T-helper 17 cell (primary cell): ENCODE measurements around the gene OOSP1. TPM values are rescaled to one million over a fixed set of nuclear protein-coding genes. Genes with fewer than 3 reads are reported as not detected.
"Not testable (repeated sequence)": the region's sequence is repeated elsewhere in the genome, so short reads cannot be mapped to it uniquely, and the experiment has no call there.

ENCODE experiments used
- ATAC-seq: fragments of 150-1000 bp; cut with Tn5 transposase; 2 replicates; pipeline ENCODE4 v1.10.0; 2021; ENCODE audit warnings: mild to moderate bottlenecking, moderate library complexity
- DNase-seq, 3 donors: peaks; one replicate each; pipeline versions ENCODE4 v3.0.0 to v3.0.0-alpha.2; 2020 to 2021
- H3K9me3 ChIP-seq: one replicate; pipeline ENCODE4 v1.7.0; 2013; ENCODE audit warnings: low read length, mild to moderate bottlenecking; ENCODE audit not compliant: control insufficient read depth, poor library complexity, severe bottlenecking
- H3K27ac Mint-ChIP-seq: one replicate; pipeline ENCODE4 v1.8.0; 2022; ENCODE audit warnings: mild to moderate bottlenecking, moderate library complexity, mixed read lengths
- H3K27me3 Mint-ChIP-seq: one replicate; pipeline ENCODE4 v1.8.0; 2022; ENCODE audit warnings: mixed read lengths
- H3K36me3 Mint-ChIP-seq: one replicate; pipeline ENCODE4 v1.8.0; 2022; ENCODE audit warnings: low read depth, mixed read lengths
- H3K4me1 Mint-ChIP-seq: one replicate; pipeline ENCODE4 v1.8.0; 2022; ENCODE audit warnings: mild to moderate bottlenecking, mixed read lengths
- H3K4me3 Mint-ChIP-seq: one replicate; pipeline ENCODE4 v1.8.0; 2022; ENCODE audit warnings: mild to moderate bottlenecking, moderate library complexity, mixed read lengths
- total RNA-seq, 4 donors: library from RNA in 2 of 4; stranded (reverse) in 2 of 4; gene quantifications; one replicate each; pipeline ENCODE4 v1.2.3 and lab custom pipeline; 2022 to 2026

Gene OOSP1, protein sequence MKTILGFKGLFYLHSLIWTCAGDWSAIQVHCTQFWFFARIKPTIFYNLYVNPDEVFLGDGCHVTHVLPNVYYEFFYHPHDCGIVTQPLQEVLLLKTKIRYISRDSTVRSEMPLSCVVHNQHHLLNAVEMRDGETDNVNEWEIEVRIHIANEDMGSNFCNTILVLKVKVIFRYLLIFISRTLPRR
- total RNA-seq (not detected), total RNA-seq (lab: John Stamatoyannopoulos, UW) (0 reads per million in 2 donors)

DNA sequence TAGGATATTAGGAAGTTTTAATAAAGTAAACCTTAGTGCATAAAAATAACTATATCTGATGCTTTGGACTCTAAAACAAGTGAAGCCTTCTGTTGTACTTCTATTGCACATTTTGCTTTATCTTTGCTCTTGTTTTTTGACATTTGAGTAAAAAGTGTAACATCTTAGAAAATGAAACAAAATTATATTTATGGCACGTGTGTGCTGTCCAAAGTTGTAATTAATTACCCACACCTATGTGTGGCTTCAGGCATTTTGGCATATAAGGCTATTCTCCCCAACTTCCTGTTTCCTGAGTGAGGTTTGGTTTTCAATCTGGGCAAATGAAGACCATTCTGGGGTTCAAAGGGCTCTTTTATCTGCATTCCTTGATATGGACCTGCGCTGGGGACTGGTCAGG is at the start of gene OOSP1:
Gene OOSP1, plus strand, starts transcription at position 301 of the 400 bp plus-strand sequence. Its CDS starts 23 bp downstream, at position 324.
- ATAC-seq (no peak), DNase-seq (no peak)
- Mint-ChIP-seq H3K4me3 (no peak within 1 kb of the TSS), H3K27me3 (peaks cover 20% of the 10 kb centered on the region), H3K4me1 (no peaks in the 10 kb centered on the region), H3K27ac (no peak within 1 kb of the TSS), H3K36me3 (no peaks in the 10 kb centered on the region)
- no peaks in the 10 kb centered on the region for H3K9me3 ChIP-seq

DNA sequence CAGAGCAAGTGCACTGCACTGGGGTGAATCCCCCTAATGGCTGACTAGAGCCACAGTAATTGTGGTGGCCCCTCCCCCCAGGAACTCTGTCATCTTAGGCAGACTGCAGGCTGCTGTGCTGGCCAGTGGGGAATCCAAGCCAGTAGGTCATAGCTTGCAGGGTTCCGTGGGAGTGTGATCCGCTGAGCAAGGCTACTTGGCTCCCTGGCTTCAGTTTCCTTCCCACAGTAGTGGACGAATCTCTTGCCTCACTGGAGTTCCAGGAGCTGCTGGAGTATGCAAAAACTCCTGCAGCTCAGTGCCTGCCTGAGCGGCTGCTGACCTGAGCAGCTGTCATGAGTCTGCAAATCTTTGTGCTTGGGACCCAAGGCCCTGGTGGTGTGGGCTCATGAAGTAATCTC is 46.5 kb upstream of the OOSP1 start:
- Mint-ChIP-seq H3K27me3 (peaks cover 7% of the 10 kb centered on the region), H3K27ac (no peak overlapping the region), H3K4me3 (no peak overlapping the region), H3K4me1 (no peaks in the 10 kb centered on the region), H3K36me3 (no peaks in the 10 kb centered on the region)
- ATAC-seq (no peak), DNase-seq (no peak)
- no peaks in the 10 kb centered on the region for H3K9me3 ChIP-seq

DNA sequence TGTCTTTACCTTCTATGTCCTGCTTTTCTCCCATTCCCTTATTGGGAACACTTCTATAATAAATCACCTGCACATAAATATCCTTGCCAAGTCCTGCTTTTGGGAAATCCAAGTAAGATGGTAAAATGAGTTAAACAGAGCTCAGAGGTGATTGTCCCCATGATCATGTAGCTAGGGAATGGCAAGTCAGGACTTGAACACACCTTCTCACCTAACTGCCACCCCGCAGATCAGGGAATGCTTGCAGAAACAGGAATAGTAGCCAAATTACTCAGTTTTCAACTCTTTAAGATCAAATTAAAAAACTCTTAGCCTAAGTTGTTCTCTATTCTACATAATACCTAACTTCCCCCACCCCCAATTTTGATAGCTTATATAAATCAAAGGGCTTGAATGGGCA is 43.6 kb upstream of the OOSP1 start:
- Mint-ChIP-seq H3K36me3 (no peaks in the 10 kb centered on the region), H3K27me3 (peaks cover 7% of the 10 kb centered on the region), H3K4me1 (no peaks in the 10 kb centered on the region), H3K27ac (no peak overlapping the region), H3K4me3 (no peak overlapping the region)
- ATAC-seq (no peak), DNase-seq (no peak)
- H3K9me3 ChIP-seq = no peaks in the 10 kb centered on the region

DNA sequence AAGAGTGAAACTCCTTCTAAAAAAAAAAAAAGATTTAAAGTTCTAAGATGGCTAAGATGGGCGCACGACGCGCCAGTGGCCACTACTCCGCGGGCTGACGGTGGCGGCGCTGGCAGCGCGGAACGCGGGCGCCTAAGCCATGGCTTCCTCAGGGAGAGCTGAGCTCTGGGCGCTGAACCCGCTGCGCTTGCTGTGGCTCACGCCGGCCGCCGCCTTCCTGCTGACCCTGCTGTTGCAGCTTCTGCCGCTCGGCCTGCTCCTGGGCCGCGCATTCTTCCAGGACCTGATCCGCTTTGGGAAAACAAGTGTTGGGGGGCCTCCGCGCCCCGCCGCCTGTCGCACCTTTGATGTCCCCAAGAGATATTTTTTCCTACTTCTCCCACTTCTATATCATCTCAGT is 40.2 kb upstream of the OOSP1 start:
- Mint-ChIP-seq H3K27ac (no peak overlapping the region), H3K4me1 (no peaks in the 10 kb centered on the region), H3K4me3 (no peak overlapping the region), H3K36me3 (no peaks in the 10 kb centered on the region), H3K27me3 (peaks cover 7% of the 10 kb centered on the region)
- ATAC-seq (no peak), DNase-seq (no peak)
- H3K9me3 ChIP-seq = no peaks in the 10 kb centered on the region

DNA sequence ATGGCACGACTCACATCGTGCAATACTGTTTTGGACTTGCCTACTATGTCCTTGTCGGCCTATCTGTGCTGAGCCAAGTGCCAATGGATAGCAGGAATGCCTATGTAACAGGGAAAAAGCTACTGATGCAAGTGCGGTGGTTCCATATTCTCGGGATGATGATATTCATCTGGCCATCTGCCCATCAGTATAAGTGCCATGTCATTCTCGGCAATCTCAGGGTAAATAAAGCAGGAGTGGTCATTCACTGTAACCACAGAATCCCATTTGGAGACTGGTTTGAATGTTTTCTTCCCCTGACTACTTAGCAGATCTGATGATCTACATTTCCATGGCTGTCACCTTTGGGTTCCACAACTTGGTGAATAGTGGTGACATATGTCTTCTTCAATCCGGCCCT is 39.6 kb upstream of the OOSP1 start:
- Mint-ChIP-seq H3K36me3 (no peaks in the 10 kb centered on the region), H3K27me3 (peaks cover 7% of the 10 kb centered on the region), H3K4me1 (no peaks in the 10 kb centered on the region), H3K27ac (no peak overlapping the region), H3K4me3 (no peak overlapping the region)
- ATAC-seq = no peak
- H3K9me3 ChIP-seq = no peaks in the 10 kb centered on the region
- no peak for DNase-seq

DNA sequence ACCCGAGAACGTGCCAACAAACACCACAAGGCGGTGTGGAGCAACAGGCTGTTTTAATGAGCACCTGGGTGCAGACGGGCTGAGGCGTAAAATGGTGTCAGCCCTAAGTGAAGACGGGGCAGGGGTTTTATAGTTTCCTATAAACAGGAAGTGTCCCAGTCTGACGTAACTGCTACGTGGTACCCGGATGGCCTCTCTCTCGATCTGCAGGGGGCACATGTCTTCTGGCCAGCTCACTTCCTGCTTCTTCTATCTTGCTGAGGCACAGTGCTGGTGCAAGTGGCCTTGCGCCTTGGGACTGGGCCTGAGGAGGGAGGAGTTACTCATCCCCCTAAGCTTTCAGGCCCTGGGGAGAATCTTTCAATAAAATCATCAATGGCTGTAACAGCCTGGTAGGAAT is 38.7 kb upstream of the OOSP1 start:
- Mint-ChIP-seq H3K27me3 (peaks cover 7% of the 10 kb centered on the region), H3K4me1 (no peaks in the 10 kb centered on the region), H3K4me3 (no peak overlapping the region), H3K36me3 (no peaks in the 10 kb centered on the region), H3K27ac (no peak overlapping the region)
- ATAC-seq (no peak), DNase-seq (no peak)
- H3K9me3 ChIP-seq = no peaks in the 10 kb centered on the region

DNA sequence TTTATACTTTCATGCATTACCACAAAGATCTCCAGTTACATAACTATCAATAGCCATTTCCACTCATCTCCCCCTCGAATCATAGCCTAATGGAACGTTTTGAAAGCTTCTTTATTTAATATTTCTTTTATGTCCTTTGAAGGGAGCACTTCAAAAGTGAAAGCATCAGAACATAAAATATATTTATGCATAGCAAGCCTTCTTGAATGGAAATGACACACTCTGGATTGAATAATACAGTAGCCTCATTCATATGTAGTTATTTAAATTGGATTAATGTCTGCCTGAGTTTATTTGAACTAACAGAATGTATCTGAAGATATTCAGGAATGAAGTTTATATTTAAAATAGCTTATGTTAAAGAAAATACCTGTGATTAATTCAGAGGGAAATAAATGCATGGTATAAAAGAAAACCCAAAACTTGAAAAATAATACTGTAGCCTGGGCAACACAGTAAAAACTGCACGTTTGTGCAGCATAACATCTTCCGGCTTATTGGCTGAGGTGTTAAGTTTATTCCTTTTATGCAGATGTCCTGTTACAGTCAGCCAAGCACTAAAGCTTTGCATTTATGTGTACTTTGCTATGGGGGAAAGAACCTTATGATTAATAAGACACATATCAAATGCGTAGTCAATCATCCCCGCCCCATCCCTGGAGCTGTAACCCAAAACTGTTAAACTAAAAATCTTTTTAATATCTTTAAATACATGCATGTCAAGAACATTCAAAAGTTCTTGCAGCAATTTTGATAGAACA is 37.7 kb upstream of the OOSP1 start:
- DNase-seq (no peak), ATAC-seq (no peak)
- H3K9me3 ChIP-seq = no peaks in the 10 kb centered on the region
- H3K27ac Mint-ChIP-seq = no peak overlapping the region
- H3K36me3 Mint-ChIP-seq = no peaks in the 10 kb centered on the region
- no peaks in the 10 kb centered on the region for H3K4me1 Mint-ChIP-seq
- H3K27me3 Mint-ChIP-seq = peaks cover 2% of the 10 kb centered on the region
- no peak overlapping the region for H3K4me3 Mint-ChIP-seq

DNA sequence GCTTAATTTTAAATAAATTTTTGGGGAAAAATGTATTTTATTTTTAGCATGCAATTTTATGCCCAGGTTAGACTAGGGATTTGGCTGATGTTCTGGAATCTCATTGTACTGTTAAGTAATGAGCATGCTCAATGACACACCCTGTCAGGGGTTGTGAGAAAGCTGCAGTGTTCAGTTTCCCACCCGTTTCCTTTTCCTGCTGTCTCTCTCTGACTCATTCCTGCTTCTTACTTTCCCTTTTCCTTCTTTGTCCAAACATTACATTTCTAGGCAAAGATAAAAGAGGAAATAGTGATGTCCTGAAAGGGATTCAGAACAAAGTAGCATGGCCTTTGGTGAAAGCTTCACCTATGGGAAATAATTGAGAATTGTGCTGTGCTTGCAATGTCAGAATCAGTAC is 36.9 kb upstream of the OOSP1 start:
- Mint-ChIP-seq H3K4me3 (no peak overlapping the region), H3K27me3 (no peaks in the 10 kb centered on the region), H3K36me3 (no peaks in the 10 kb centered on the region), H3K4me1 (no peaks in the 10 kb centered on the region), H3K27ac (no peak overlapping the region)
- no peaks in the 10 kb centered on the region for H3K9me3 ChIP-seq
- DNase-seq = no peak
- no peak for ATAC-seq

DNA sequence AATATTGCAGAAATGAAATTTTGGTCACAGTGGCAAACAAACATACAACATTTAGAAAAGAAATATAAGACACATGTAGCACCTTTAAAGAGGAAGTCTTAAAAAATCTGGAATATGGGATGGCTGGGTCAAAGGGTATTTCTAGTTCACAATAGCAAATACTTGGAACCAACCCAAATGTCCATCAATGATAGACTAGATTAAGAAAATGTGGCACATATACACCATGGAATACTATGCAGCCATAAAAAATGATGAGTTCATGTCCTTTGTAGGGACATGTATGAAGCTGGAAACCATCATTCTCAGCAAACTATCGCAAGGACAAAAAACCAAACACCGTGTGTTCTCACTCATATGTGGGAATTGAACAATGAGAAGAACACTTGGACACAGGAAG is 34.7 kb upstream of the OOSP1 start:
- H3K9me3 ChIP-seq, H3K4me3 Mint-ChIP-seq, DNase-seq, H3K36me3 Mint-ChIP-seq, ATAC-seq, H3K27ac Mint-ChIP-seq, H3K27me3 Mint-ChIP-seq, H3K4me1 Mint-ChIP-seq: not testable (repeated sequence)

DNA sequence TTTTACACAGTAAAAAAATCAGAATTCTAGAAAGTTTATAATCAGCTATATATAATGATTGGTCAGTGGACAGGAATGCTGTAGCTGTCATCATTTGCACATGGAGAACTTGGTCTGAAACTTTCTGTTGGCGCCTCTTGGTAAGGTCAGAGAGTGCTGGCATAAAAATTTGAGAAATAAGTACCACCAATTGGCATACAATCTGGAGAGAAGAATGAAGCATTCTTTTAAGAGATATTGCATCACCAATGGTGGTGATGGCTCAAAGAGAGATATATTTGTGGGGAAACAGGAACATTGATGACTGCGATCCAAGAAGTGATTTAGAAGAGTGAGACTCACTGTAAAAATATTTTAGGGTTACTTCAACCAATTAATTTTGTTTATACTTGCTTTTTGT is 19.8 kb upstream of the OOSP1 start:
- no peak for ATAC-seq
- H3K27me3 Mint-ChIP-seq = peaks cover under 1% of the 10 kb centered on the region
- DNase-seq = no peak
- H3K4me3 Mint-ChIP-seq = no peak overlapping the region
- H3K27ac Mint-ChIP-seq = no peak overlapping the region
- H3K4me1 Mint-ChIP-seq = no peaks in the 10 kb centered on the region
- peaks cover 3% of the 10 kb centered on the region for H3K9me3 ChIP-seq
- H3K36me3 Mint-ChIP-seq = no peaks in the 10 kb centered on the region

DNA sequence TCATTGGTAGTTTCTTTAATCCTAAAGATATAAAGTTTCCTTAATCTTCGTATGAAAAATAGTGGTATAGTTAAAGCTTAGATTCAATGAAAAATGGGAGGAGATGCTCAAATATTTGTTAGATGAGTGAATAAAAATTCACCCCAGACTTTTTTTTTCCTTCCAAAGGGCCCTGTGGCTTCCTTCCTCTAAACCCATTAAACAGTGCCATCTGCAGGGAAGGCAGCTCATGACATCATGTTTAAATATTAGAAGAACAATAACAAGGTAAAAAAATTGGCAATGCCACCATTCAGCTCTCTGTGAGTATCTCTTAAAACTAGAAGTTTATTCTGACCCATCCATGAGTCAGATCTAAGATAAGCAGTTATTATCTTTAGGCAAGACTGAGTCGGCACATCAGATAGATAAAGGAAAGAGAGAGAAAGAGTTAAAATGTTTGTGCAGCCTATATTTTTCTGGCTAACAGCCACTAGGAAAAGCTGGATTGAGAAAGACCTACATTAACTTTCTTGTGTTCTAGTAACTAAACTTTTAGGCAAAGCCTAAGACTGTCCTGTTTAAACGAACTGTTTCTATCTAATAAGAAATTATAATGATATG is 19.1 kb upstream of the OOSP1 start:
- DNase-seq (no peak), ATAC-seq (no peak)
- no peaks in the 10 kb centered on the region for H3K4me1 Mint-ChIP-seq
- H3K36me3 Mint-ChIP-seq = no peaks in the 10 kb centered on the region
- no peak overlapping the region for H3K27ac Mint-ChIP-seq
- H3K27me3 Mint-ChIP-seq = no peaks in the 10 kb centered on the region
- H3K9me3 ChIP-seq = peaks cover 7% of the 10 kb centered on the region
- no peak overlapping the region for H3K4me3 Mint-ChIP-seq

DNA sequence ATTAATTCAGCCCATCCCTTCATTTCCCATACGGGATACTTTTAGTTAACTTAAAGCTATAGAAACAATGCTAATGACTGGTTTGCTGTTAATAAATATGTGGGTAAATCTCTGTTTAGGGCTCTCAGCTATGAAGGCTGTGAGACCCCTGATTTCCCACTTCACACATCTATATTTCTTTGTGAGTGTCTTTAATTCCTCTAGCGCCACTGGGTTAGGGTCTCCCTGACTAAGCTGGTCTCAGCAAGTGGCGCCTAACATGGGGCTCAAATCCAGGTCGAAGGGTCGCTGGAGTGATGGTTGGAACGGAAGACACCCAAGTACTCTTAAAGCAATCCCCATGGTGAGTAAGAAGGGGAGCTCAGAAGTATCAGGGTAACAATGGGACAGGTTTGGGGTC is 14.4 kb upstream of the OOSP1 start:
- Mint-ChIP-seq H3K27me3 (no peaks in the 10 kb centered on the region), H3K36me3 (no peaks in the 10 kb centered on the region), H3K4me1 (no peaks in the 10 kb centered on the region), H3K4me3 (no peak overlapping the region), H3K27ac (no peak overlapping the region)
- H3K9me3 ChIP-seq = peaks cover 7% of the 10 kb centered on the region
- no peak for DNase-seq
- no peak for ATAC-seq

DNA sequence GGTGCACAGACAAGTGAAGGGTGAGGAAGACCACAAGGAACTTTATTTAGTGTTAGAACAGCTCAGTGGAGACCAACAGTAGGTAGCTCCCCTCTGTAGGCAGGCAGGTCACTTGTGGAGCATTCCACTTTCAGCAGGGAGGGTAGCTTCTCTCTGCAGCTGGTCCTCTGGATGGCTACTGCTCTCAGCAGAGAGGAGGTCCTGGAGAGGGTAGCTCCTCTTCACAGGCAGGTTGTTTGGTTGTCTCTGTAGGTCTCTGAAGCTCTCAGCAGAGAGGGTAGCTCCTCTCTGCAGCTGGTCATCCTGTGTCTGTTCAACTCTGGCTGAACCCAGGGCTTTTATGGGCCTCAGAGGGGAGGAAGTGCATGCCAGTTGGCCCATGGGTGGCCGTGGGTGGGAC is 6.5 kb upstream of the OOSP1 start:
- Mint-ChIP-seq H3K27ac (no peak overlapping the region), H3K4me3 (no peak overlapping the region), H3K4me1 (no peaks in the 10 kb centered on the region), H3K36me3 (no peaks in the 10 kb centered on the region), H3K27me3 (no peaks in the 10 kb centered on the region)
- ATAC-seq = no peak
- DNase-seq = no peak
- H3K9me3 ChIP-seq = no peaks in the 10 kb centered on the region

DNA sequence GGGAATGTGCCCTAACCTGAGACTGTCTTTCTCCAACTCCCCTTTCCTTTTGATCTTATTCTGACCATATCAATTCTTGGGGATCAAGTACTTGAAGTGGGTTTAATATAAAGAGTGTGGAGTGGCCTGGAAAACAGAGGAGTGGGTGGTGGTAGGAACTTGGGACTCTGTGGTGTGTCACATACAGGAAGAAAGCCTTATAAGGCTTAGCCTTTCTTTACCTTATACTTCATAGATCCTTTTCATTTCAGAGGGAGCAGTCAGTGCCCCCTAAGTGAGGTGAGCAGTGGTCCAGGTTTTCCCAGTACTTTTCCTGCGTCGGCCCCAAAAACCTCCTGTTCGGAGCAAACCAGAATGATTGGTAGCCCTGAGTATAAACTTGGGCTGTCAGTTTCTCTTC is 486 bp downstream of the OOSP1 start:
- Mint-ChIP-seq H3K4me1 (no peaks in the 10 kb centered on the region), H3K27ac (no peak overlapping the region), H3K36me3 (no peaks in the 10 kb centered on the region), H3K4me3 (no peak overlapping the region), H3K27me3 (peaks cover 20% of the 10 kb centered on the region)
- ATAC-seq (no peak), DNase-seq (no peak)
- H3K9me3 ChIP-seq = no peaks in the 10 kb centered on the region
